ACC112 (cell line): Measurements from ENCODE around the gene ZNF236.

Source experiments
- H2AFZ ChIP-seq: fragments of 200-600 bp; sonication (generic); one replicate; pipeline ENCODE4 v1.6.0; 2017; ENCODE audit warnings: antibody characterized with exemption, low read length; ENCODE audit not compliant: unreplicated experiment
- H3K27ac ChIP-seq: fragments of 200-600 bp; sonication (generic); 2 replicates; pipeline ENCODE4 v1.5.1; 2014; ENCODE audit warnings: low read depth, mild to moderate bottlenecking, antibody characterized with exemption, low read length, moderate library complexity
- H3K27me3 ChIP-seq: fragments of 200-600 bp; sonication (generic); 2 replicates; pipeline ENCODE4 v1.6.1; 2014; ENCODE audit warnings: mild to moderate bottlenecking, antibody characterized with exemption, low read length, moderate library complexity, mixed read lengths; ENCODE audit not compliant: insufficient read depth
- H3K36me3 ChIP-seq: fragments of 200-600 bp; sonication (generic); 2 replicates; pipeline ENCODE4 v1.6.1; 2016; ENCODE audit warnings: mild to moderate bottlenecking, antibody characterized with exemption, low read length, moderate library complexity, mixed read lengths; ENCODE audit not compliant: insufficient read depth
- H3K4me1 ChIP-seq: fragments of 200-600 bp; sonication (generic); one replicate; pipeline ENCODE4 v1.6.1; 2016; ENCODE audit warnings: low read length, mixed read lengths; ENCODE audit not compliant: insufficient read depth, unreplicated experiment, control insufficient read depth
- H3K4me3 ChIP-seq: fragments of 200-600 bp; sonication (generic); 2 replicates; pipeline ENCODE4 v1.5.1; 2014; ENCODE audit warnings: mild to moderate bottlenecking, low read depth, low read length
- H3K79me2 ChIP-seq: fragments of 200-600 bp; sonication (generic); one replicate; pipeline ENCODE4 v1.6.0; 2016; ENCODE audit warnings: low read length; ENCODE audit not compliant: control insufficient read depth, unreplicated experiment, insufficient read depth

The ZNF236 gene

DNA sequence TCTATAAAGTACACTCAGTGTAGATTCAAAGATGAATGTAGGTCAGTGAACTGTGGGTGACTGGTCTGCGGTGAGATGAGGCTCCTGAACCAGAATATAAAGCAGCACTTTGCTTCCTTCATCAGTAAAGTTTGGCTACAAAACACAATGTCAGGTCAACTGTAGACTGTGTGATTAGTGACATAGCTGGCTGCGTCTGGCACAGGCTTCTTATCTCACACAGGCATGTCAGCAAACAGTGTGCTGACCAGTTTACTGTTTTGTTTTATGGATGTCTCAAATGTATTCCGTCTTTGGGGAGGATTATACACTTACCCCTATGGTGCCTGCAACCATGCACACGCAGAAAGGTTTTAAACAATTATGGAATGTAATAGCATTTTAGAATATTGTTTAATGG, 87.1 kb downstream of the ZNF236 start:
- Histone ChIP-seq H2AFZ (no peak overlapping the region), H3K4me1 (no peaks in the 10 kb centered on the region), H3K36me3 (peaks cover 9% of the 10 kb centered on the region), H3K27me3 (no peaks in the 10 kb centered on the region), H3K79me2 (no peaks in the 10 kb centered on the region), H3K4me3 (no peak overlapping the region), H3K27ac (no peak overlapping the region)

DNA sequence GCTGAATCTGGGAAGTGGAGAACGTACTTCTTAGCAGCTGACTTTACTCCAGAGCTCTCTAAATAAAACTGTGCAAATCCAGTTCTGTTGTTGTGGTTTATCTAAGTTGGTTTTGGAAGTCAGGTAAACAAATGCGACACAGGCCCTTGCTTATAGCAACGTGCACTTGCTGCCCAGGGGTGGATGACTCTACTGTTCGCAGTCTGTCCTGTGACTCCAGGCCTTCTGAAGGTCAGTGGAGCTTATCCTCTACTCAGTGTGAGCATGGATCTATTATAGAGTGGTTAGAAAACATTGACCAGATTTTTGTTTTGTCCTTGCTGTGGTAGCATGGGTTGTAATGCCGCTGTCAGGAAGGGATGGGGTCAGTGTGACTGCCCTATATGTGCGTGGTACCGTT, 89.1 kb downstream of the ZNF236 start:
- no peak overlapping the region for H3K4me3 ChIP-seq
- H2AFZ ChIP-seq, result no peak overlapping the region
- no peaks in the 10 kb centered on the region for H3K79me2 ChIP-seq
- H3K4me1 ChIP-seq, result no peaks in the 10 kb centered on the region
- H3K27me3 ChIP-seq, result no peaks in the 10 kb centered on the region
- no peak overlapping the region for H3K27ac ChIP-seq
- H3K36me3 ChIP-seq, result peaks cover 16% of the 10 kb centered on the region

DNA sequence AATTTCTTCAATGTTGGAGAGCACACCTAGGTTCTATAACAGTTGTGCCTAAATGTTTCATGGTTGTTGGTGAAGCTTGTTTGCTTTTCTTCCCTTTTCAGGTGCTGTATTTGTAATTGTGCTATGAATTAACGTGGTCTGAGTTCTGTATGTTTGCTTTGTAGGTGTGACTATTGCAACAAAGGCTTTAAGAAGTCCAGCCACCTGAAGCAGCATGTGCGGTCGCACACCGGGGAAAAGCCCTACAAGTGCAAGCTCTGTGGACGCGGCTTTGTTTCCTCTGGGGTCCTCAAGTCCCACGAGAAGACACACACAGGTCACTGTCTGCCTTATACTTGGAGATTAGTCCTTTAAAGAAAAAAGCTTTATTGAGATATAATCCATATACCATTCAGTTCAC, 91.2 kb downstream of the ZNF236 start:
- Histone ChIP-seq H3K36me3 (peaks cover 16% of the 10 kb centered on the region), H3K79me2 (no peaks in the 10 kb centered on the region)

DNA sequence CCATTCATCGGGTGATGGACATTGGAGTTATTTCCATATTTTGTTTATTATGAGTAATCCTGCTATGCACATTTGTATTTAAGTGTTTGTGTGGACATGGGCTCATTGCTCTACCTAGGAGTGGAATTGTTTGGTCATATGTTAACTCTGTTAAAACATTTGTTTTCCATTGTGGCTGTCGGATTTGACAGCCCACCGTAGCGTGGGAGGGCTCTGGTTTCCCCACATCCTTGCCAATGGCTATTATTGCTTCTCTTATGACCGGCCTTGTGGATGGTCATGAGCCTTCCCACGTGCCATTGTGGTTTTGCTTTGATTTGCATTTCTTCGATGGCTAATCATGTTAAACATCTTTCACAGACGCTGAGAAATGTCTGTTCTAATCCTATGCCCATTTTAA, 92.0 kb downstream of the ZNF236 start:
- peaks cover 16% of the 10 kb centered on the region for H3K36me3 ChIP-seq
- no peak overlapping the region for H3K27ac ChIP-seq
- H3K4me1 ChIP-seq, result no peaks in the 10 kb centered on the region
- no peaks in the 10 kb centered on the region for H3K27me3 ChIP-seq
- no peak overlapping the region for H3K4me3 ChIP-seq
- no peaks in the 10 kb centered on the region for H3K79me2 ChIP-seq
- H2AFZ ChIP-seq, result no peak overlapping the region

More for the DNA sequence above, 91.2 kb downstream of the ZNF236 start:
- no peaks in the 10 kb centered on the region for H3K27me3 ChIP-seq
- no peak overlapping the region for H3K4me3 ChIP-seq
- no peaks in the 10 kb centered on the region for H3K4me1 ChIP-seq
- H3K27ac ChIP-seq, result no peak overlapping the region
- no peak overlapping the region for H2AFZ ChIP-seq

DNA sequence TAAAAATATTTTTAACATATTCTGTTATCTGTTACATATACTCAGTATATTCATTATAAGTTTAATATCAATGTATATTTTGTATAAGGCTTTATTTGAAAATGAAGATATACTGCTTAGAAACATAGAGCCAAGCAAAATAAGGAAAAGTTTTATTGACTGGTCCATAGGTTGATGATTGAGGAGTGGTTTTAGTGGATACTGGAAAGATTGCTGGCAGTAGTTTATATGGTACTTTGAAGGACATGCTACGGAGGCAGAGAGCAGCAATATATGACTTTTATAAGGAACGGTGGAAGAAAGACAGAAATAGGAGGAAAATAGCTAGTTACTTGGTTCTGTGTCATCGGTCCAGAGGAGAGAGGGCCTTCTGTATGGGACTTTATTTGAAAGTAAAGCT, 92.4 kb downstream of the ZNF236 start:
- H3K27ac ChIP-seq, result no peak overlapping the region
- H3K4me1 ChIP-seq, result no peaks in the 10 kb centered on the region
- no peaks in the 10 kb centered on the region for H3K79me2 ChIP-seq
- no peak overlapping the region for H3K4me3 ChIP-seq
- no peak overlapping the region for H2AFZ ChIP-seq
- H3K36me3 ChIP-seq, result peaks cover 16% of the 10 kb centered on the region
- no peaks in the 10 kb centered on the region for H3K27me3 ChIP-seq

DNA sequence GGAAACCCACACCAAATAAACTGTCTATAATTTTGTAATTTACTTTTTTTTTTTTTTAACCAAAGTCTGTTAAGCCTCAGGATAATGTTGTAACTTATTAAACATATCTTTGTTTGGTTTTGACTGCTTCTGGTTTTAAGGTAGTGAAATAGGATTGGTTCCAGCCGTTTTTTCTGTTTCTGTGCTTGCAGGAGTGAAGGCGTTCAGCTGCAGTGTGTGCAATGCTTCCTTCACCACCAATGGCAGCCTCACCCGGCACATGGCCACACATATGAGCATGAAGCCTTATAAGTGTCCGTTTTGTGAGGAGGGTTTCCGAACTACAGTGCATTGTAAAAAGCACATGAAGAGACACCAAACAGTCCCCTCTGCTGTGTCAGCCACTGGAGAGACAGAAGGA, 93.1 kb downstream of the ZNF236 start:
- no peaks in the 10 kb centered on the region for H3K27me3 ChIP-seq
- no peak overlapping the region for H3K27ac ChIP-seq
- no peak overlapping the region for H2AFZ ChIP-seq
- peaks cover 16% of the 10 kb centered on the region for H3K36me3 ChIP-seq
- no peak overlapping the region for H3K4me3 ChIP-seq
- no peaks in the 10 kb centered on the region for H3K4me1 ChIP-seq
- H3K79me2 ChIP-seq, result no peaks in the 10 kb centered on the region

DNA sequence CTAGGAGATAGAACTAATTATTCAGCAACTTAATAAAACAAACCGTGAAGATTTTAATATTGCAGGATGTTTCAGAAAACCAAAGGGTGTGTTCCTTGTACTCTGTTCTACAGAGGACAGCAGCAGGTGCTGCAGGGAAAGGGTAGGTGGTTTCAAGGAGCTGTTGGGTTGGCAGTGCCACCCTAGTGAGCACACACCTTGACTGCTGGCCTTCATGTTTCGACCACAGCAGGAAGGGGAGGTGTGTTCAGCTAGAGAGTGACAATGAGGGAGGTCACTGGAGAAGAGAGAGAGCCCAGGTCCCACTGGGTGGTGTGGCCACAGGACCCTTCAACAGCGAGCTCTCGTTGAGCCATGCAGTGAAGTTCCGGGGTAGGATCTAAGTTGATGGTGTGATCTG, 98.6 kb downstream of the ZNF236 start:
- Histone ChIP-seq H3K79me2 (no peaks in the 10 kb centered on the region), H3K4me3 (no peak overlapping the region), H3K27ac (no peak overlapping the region), H3K4me1 (no peaks in the 10 kb centered on the region), H3K36me3 (peaks cover 10% of the 10 kb centered on the region), H2AFZ (no peak overlapping the region), H3K27me3 (no peaks in the 10 kb centered on the region)

DNA sequence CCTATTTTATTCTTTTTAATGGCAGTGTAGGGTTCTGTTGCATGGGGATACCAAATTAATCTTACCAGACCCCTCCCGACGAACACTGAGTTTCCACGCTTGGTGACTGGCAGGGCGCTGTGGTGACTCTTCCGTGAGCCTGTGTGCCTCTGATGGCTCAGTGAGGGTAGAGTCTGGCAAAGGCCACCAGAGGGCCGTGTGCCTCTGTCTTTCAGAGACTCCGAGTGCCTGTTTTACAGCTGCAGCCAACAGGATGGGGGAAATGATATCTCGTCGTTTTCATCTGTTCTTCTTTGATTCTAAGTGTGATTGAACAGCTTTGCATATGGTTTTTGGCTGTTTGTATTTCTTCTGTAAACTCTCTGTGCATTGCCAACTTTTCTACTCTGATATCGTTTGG, 99.8 kb downstream of the ZNF236 start:
- H2AFZ ChIP-seq, result no peak overlapping the region
- no peak overlapping the region for H3K27ac ChIP-seq
- H3K36me3 ChIP-seq, result peaks cover 14% of the 10 kb centered on the region
- no peaks in the 10 kb centered on the region for H3K27me3 ChIP-seq
- H3K4me1 ChIP-seq, result no peaks in the 10 kb centered on the region
- no peak overlapping the region for H3K4me3 ChIP-seq
- no peaks in the 10 kb centered on the region for H3K79me2 ChIP-seq

DNA sequence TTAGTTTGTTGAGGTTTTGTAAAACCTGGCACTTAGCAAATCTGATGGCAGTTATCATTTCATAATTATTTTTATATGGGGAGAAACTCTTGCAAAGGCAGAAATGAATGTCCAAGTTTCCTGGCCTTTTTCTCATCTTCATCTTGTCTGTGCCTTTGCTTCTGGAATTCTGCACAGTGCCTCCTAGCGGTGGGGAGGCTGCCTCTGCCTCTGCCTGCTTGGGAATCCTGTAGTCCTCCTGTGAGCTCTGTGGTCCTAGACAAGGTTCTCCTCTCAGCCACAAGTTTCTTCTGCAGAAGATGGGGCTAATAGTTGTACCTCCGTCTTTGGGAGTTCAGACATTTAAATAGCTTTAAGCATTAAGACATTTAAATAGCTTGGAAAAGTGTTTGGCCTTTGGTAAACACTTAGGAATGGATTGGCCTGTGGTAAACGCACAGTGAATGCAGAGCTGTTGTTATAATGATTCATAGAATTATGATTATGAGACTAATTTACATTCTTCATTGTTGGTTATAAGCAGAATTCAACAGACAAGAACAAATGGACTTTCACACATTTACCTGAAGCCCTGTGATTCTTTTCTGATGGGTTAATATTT, 101.2 kb downstream of the ZNF236 start:
- Histone ChIP-seq H3K36me3 (peaks cover 20% of the 10 kb centered on the region), H3K4me3 (no peak overlapping the region), H3K79me2 (no peaks in the 10 kb centered on the region), H2AFZ (no peak overlapping the region), H3K4me1 (no peaks in the 10 kb centered on the region), H3K27ac (no peak overlapping the region), H3K27me3 (no peaks in the 10 kb centered on the region)

DNA sequence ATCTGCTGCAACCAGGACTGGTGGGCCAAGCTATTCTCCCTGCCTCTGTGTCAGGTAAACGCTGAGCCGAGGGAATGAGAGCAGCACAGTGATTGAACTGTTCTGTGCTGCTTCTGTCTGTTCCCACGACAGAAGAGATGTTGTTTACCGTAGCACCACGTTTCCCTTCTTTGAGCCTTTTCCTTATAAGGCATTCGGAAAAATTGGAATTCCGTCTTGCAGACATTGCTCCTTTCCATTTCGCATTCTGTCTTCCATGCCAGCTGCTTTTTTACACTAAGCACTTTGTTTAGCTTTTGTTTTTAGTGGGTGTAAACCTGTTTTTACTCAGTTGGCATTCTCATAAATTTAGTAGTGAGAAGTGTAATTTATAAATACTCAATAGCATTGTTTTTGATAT, 103.1 kb downstream of the ZNF236 start:
- Histone ChIP-seq H3K4me3 (no peak overlapping the region), H3K4me1 (no peaks in the 10 kb centered on the region), H3K27ac (no peak overlapping the region), H3K27me3 (no peaks in the 10 kb centered on the region), H3K79me2 (no peaks in the 10 kb centered on the region), H3K36me3 (peaks cover 29% of the 10 kb centered on the region; the same call in 1 of the 2 replicates), H2AFZ (no peak overlapping the region)

DNA sequence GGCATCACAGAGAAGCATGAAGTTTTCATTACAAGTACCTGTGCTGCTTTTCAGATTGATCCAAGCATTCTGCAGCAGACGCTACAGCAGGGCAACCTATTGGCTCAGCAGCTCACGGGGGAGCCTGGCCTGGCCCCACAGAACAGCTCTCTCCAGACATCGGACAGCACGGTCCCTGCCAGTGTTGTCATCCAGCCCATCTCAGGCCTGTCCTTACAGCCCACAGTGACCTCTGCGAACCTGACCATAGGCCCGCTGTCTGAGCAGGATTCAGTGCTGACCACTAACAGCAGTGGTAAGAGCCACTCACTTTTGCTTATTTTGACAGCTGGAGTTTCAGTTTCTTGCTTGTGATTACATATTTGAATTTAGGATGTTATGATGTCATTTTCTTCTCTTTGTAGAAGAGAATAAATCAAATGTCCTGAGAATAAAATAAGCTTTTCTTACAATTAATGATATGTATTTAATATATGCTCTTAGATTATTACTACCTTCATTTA, 104.9 kb downstream of the ZNF236 start:
- Histone ChIP-seq H3K4me3 (no peak overlapping the region), H3K36me3 (peaks cover 33% of the 10 kb centered on the region; the same call in 1 of the 2 replicates), H3K27ac (no peak overlapping the region), H2AFZ (no peak overlapping the region), H3K4me1 (no peaks in the 10 kb centered on the region), H3K27me3 (no peaks in the 10 kb centered on the region), H3K79me2 (no peaks in the 10 kb centered on the region)
